HepG2 (cell line): ENCODE measurements around the gene ZMIZ1. TPM values are rescaled to one million over a fixed set of nuclear protein-coding genes. Genes with fewer than 3 reads are reported as not detected.

ENCODE experiments used
- AHDC1 ChIP-seq: sonication (generic); formaldehyde crosslinking; IDR thresholded peaks from 2 replicates; pipeline ENCODE4 v1.5.1; 2020; ENCODE audit warnings: mild to moderate bottlenecking, missing genetic modification reagents, borderline replicate concordance
- AHR ChIP-seq: IDR thresholded peaks from 2 replicates; pipeline ENCODE4 v1.6.1; 2018; ENCODE audit warnings: missing genetic modification reagents, missing compliant biosample characterization
- CREB1 ChIP-seq, 2 experiments: fragments of 450-650 bp in 1 of 2; IDR thresholded peaks; 2 replicates each; pipeline ENCODE4 v1.6.1; 2016 to 2017; ENCODE audit warnings: control low read depth in 1 of 2, mild to moderate bottlenecking in 1 of 2, missing compliant biosample characterization in 1 of 2, missing genetic modification characterization in 1 of 2
- CSRNP2 ChIP-seq: sonication (generic); formaldehyde crosslinking; conservative IDR thresholded peaks from 2 replicates; pipeline ENCODE4 v1.8.0; 2022; ENCODE audit warnings: low read depth, missing genetic modification reagents
- IRF2 ChIP-seq: IDR thresholded peaks from 2 replicates; pipeline ENCODE4 v1.6.1; 2018; ENCODE audit warnings: missing genetic modification reagents, missing compliant biosample characterization
- NR2F2 ChIP-seq: IDR thresholded peaks from 2 replicates; pipeline ENCODE4 v1.6.1; 2012; ENCODE audit warnings: low read depth, inconsistent platforms, borderline replicate concordance
- REL ChIP-seq: sonication (generic); formaldehyde crosslinking; conservative IDR thresholded peaks from 2 replicates; pipeline ENCODE4 v1.8.0; 2022; ENCODE audit warnings: mild to moderate bottlenecking, missing genetic modification reagents, moderate library complexity
- UBTF ChIP-seq: sonication (generic); formaldehyde crosslinking; IDR thresholded peaks from 2 replicates; pipeline ENCODE4 v1.4.0; 2020; ENCODE audit warnings: mild to moderate bottlenecking, missing genetic modification reagents
- ZMAT5 ChIP-seq: sonication (generic); formaldehyde crosslinking; IDR thresholded peaks from 2 replicates; pipeline ENCODE4 v1.5.0; 2020; ENCODE audit warnings: mild to moderate bottlenecking, low read depth, missing genetic modification reagents, borderline replicate concordance
- ZNF142 ChIP-seq: sonication (generic); formaldehyde crosslinking; IDR thresholded peaks from 2 replicates; pipeline ENCODE4 v1.4.0; 2020; ENCODE audit warnings: missing genetic modification reagents
- ZNF703 ChIP-seq: sonication (generic); formaldehyde crosslinking; IDR thresholded peaks from 2 replicates; pipeline ENCODE4 v1.5.1; 2020; ENCODE audit warnings: missing genetic modification reagents, mild to moderate bottlenecking, moderate library complexity, borderline replicate concordance
- polyA plus RNA-seq, 8 experiments: library from polyadenylated mRNA; depleted of rRNA in 3 of 8; stranded (reverse) in 7 of 8; unstranded in 1 of 8; fragments of >200 nt; fragmentation: Illumina TruSeq in 4 of 8; extraction: Trizol in 4 of 8; gene quantifications; 2 replicates each; pipeline versions ENCODE4 v1.2.1 to v1.2.3, GENCODE V29; 2011 to 2016; ENCODE audit warnings: low read depth in 4 of 8, missing spikeins in 1 of 8, mixed read lengths in 1 of 8; ENCODE audit not compliant: insufficient read depth in 1 of 8
- total RNA-seq, 5 experiments: library from RNA; depleted of rRNA; stranded (reverse); fragments of >200 nt; fragmentation: Illumina TruSeq; extraction: Trizol; gene quantifications; 2 replicates each; pipeline ENCODE4 v1.2.3, GENCODE V29; 2016; ENCODE audit warnings: low read depth in 1 of 5

Gene ZMIZ1
- total and polyA plus RNA-seq, 2 of the 13 experiments (the other 11 are each of a cell fraction or from before 2014, with no cell fraction given), result 5.3 to 10.2 TPM

- TF ChIP-seq UBTF (CRISPR knock-in tag) (peak; percentile 26; the same call in 1 of the 2 replicates), ZNF703 (CRISPR knock-in tag) (peak; percentile 31; the same call in 1 of the 2 replicates), IRF2 (CRISPR knock-in tag) (peak; percentile 4; the same call in 1 of the 2 replicates), CSRNP2 (CRISPR knock-in tag) (no peak), NR2F2 (no peak; the same call in 1 of the 2 replicates), REL (CRISPR knock-in tag) (no peak), AHR (CRISPR knock-in tag) (peak; percentile 79; the same call in 1 of the 2 replicates), ZMAT5 (CRISPR knock-in tag) (no peak), AHDC1 (no peak), CREB1 (IDR thresholded peaks at IDR 0.05) (no peak), CREB1 (CRISPR knock-in tag; IDR thresholded peaks at IDR 0.05) (no peak), ZNF142 (CRISPR knock-in tag) (no peak; the same call in 1 of the 2 replicates)
Measured at GRCh38 chr10:79347894-79348639, 279.3 kb downstream of the ZMIZ1 start (continued).
